OCI-LY7 (cell line): ENCODE data around the gene SAPCD2.

Experiments
- CTCF ChIP-seq: fragments of 200-600 bp; sonication (generic); conservative IDR thresholded peaks from 2 replicates; pipeline ENCODE4 v1.5.1; 2014; ENCODE audit warnings: mild to moderate bottlenecking, antibody characterized with exemption, low read length, moderate library complexity, mixed read lengths
- EZH2phosphoT487 ChIP-seq: fragments of 200-600 bp; sonication (generic); IDR thresholded peaks from 2 replicates; pipeline ENCODE4 v1.6.1; 2018; ENCODE audit warnings: low read depth, borderline replicate concordance, mild to moderate bottlenecking, mixed run types, antibody characterized with exemption, low read length, moderate library complexity, mixed read lengths

- TF ChIP-seq CTCF (peak; percentile 44; the same call in 1 of the 2 replicates), EZH2phosphoT487 (no peak)
Observed at GRCh38 chr9:137115394-137116026, 45.2 kb upstream of the SAPCD2 start.
